ENCODE data around the gene SLC17A1. TPM values are rescaled to one million over a fixed set of nuclear protein-coding genes. Genes with fewer than 3 reads are reported as not detected.

SLC17A1 gene
- total and polyA plus RNA-seq, 2 donors (not counting 1 experiment from before 2014, with no cell fraction given): not detected

- Histone ChIP-seq H2AFZ (ENCODE audit: low read length) (no peak overlapping the region), H3K36me3 (ENCODE audit: control insufficient read depth, insufficient read depth, low read length) (no peaks in the 10 kb centered on the region), H3K9ac (ENCODE audit: insufficient read depth, low read length) (no peak overlapping the region), H3K27me3 (ENCODE audit: control insufficient read depth, insufficient read depth, low read length) (no peaks in the 10 kb centered on the region), H3K79me2 (ENCODE audit: control insufficient read depth, insufficient read depth, low read length) (no peaks in the 10 kb centered on the region), H3K27ac (ENCODE audit: insufficient read depth, low read length) (no peak overlapping the region), H3K4me3 (replicated peaks in 1 of 4; ENCODE audit: control extremely low read depth in 1 of 4, insufficient read depth in 1 of 4, low read depth in 3 of 4, low read length in 4 of 4) (no peak overlapping the region), H3K4me2 (ENCODE audit: extremely low read depth, insufficient read depth, low read length) (no peak overlapping the region), H3K9me3 (ENCODE audit: control insufficient read depth, insufficient read depth, low read depth, low read length) (no peaks in the 10 kb centered on the region), H3K4me1 (ENCODE audit: control insufficient read depth, extremely low read depth, insufficient read depth, low read length) (no peaks in the 10 kb centered on the region), H4K20me1 (ENCODE audit: control insufficient read depth, extremely low read depth, insufficient read depth, low read length) (no peaks in the 10 kb centered on the region)
- TF ChIP-seq CTCF (conservative IDR thresholded peaks at IDR 0.05 in 1 of 2, IDR thresholded peaks at IDR 0.05 in 1 of 2; ENCODE audit: low read depth in 1 of 2, low read length in 2 of 2) (peak; percentile 62 to 64), EZH2 (IDR thresholded peaks at IDR 0.05; ENCODE audit: low read length, missing control alignments) (no peak)
- DNase-seq (ENCODE audit: low read depth in 2 of 2): peak; percentile 10 to 51
Measured at GRCh38 chr6:25788305-25788922, 43.4 kb downstream of the SLC17A1 start.

GRCh38 chr6:25787428-25787827 is 44.4 kb downstream of the SLC17A1 start:
- Histone ChIP-seq H2AFZ (ENCODE audit: low read length) (no peak overlapping the region), H3K27ac (ENCODE audit: insufficient read depth, low read length) (no peak overlapping the region), H3K9ac (ENCODE audit: insufficient read depth, low read length) (no peak overlapping the region), H3K4me1 (ENCODE audit: control insufficient read depth, extremely low read depth, insufficient read depth, low read length) (no peaks in the 10 kb centered on the region), H3K4me3 (replicated peaks in 1 of 4; ENCODE audit: control extremely low read depth in 1 of 4, insufficient read depth in 1 of 4, low read depth in 3 of 4, low read length in 4 of 4) (no peak overlapping the region), H3K36me3 (ENCODE audit: control insufficient read depth, insufficient read depth, low read length) (no peaks in the 10 kb centered on the region), H3K9me3 (ENCODE audit: control insufficient read depth, insufficient read depth, low read depth, low read length) (no peaks in the 10 kb centered on the region), H3K27me3 (ENCODE audit: control insufficient read depth, insufficient read depth, low read length) (no peaks in the 10 kb centered on the region), H3K79me2 (ENCODE audit: control insufficient read depth, insufficient read depth, low read length) (no peaks in the 10 kb centered on the region), H4K20me1 (ENCODE audit: control insufficient read depth, extremely low read depth, insufficient read depth, low read length) (no peaks in the 10 kb centered on the region), H3K4me2 (ENCODE audit: extremely low read depth, insufficient read depth, low read length) (no peak overlapping the region)
- no peak for DNase-seq (ENCODE audit: low read depth in 2 of 2)
- TF ChIP-seq EZH2 (IDR thresholded peaks at IDR 0.05; ENCODE audit: low read length, missing control alignments) (no peak), CTCF (conservative IDR thresholded peaks at IDR 0.05 in 1 of 2, IDR thresholded peaks at IDR 0.05 in 1 of 2; ENCODE audit: low read depth in 1 of 2, low read length in 2 of 2) (no peak)

GRCh38 chr6:25781134-25781533 is 50.7 kb downstream of the SLC17A1 start:
- no peak for TF ChIP-seq EZH2 (IDR thresholded peaks at IDR 0.05; ENCODE audit: low read length, missing control alignments)
- H4K20me1 ChIP-seq (ENCODE audit: control insufficient read depth, extremely low read depth, insufficient read depth, low read length): no peaks in the 10 kb centered on the region

More at GRCh38 chr6:25781134-25781533, 50.7 kb downstream of the SLC17A1 start:
- Histone ChIP-seq H3K27me3 (ENCODE audit: control insufficient read depth, insufficient read depth, low read length) (no peaks in the 10 kb centered on the region), H3K4me2 (ENCODE audit: extremely low read depth, insufficient read depth, low read length) (no peak overlapping the region), H3K36me3 (ENCODE audit: control insufficient read depth, insufficient read depth, low read length) (no peaks in the 10 kb centered on the region), H3K9ac (ENCODE audit: insufficient read depth, low read length) (no peak overlapping the region), H3K27ac (ENCODE audit: insufficient read depth, low read length) (no peak overlapping the region), H3K4me1 (ENCODE audit: control insufficient read depth, extremely low read depth, insufficient read depth, low read length) (no peaks in the 10 kb centered on the region), H2AFZ (ENCODE audit: low read length) (no peak overlapping the region), H3K4me3 (replicated peaks in 1 of 4; ENCODE audit: control extremely low read depth in 1 of 4, insufficient read depth in 1 of 4, low read depth in 3 of 4, low read length in 4 of 4) (no peak overlapping the region), H3K9me3 (ENCODE audit: control insufficient read depth, insufficient read depth, low read depth, low read length) (no peaks in the 10 kb centered on the region), H3K79me2 (ENCODE audit: control insufficient read depth, insufficient read depth, low read length) (no peaks in the 10 kb centered on the region)
- no peak for DNase-seq (ENCODE audit: low read depth in 2 of 2)
